H9 (cell line): Measurements from ENCODE around the gene CD320. TPM values are rescaled to one million over a fixed set of nuclear protein-coding genes. Genes with fewer than 3 reads are reported as not detected.

Source experiments
- DNase-seq: peaks from one replicate; pipeline ENCODE4 v3.0.0-alpha.2; 2017
- H2AFZ ChIP-seq: one replicate; pipeline ENCODE4 v1.6.1; 2013; ENCODE audit warnings: mild to moderate bottlenecking, low read length, control low read depth, moderate library complexity
- H2AK5ac ChIP-seq: 2 replicates; pipeline ENCODE4 v1.6.1; 2013; ENCODE audit warnings: low read length, control low read depth, mixed read lengths; ENCODE audit not compliant: insufficient read length
- H2BK120ac ChIP-seq: one replicate; pipeline ENCODE4 v1.6.1; 2013; ENCODE audit warnings: low read depth, mild to moderate bottlenecking, low read length, control low read depth, inconsistent platforms; ENCODE audit not compliant: poor library complexity, severe bottlenecking
- H2BK12ac ChIP-seq: 2 replicates; pipeline ENCODE4 v1.6.1; 2013; ENCODE audit warnings: low read length, control low read depth, mixed read lengths, low read depth; ENCODE audit not compliant: insufficient read length
- H2BK15ac ChIP-seq: 2 replicates; pipeline ENCODE4 v1.6.1; 2013; ENCODE audit warnings: low read depth, low read length, control low read depth
- H2BK20ac ChIP-seq: one replicate; pipeline ENCODE4 v1.6.1; 2013; ENCODE audit warnings: low read depth, mild to moderate bottlenecking, low read length, control low read depth, inconsistent platforms; ENCODE audit not compliant: poor library complexity, severe bottlenecking
- H2BK5ac ChIP-seq: 2 replicates; pipeline ENCODE4 v1.6.1; 2013; ENCODE audit warnings: low read length, control low read depth, mixed read lengths; ENCODE audit not compliant: insufficient read length
- H3K14ac ChIP-seq: 2 replicates; pipeline ENCODE4 v1.6.1; 2013; ENCODE audit warnings: low read length, control low read depth; ENCODE audit not compliant: insufficient read depth
- H3K18ac ChIP-seq: 2 replicates; pipeline ENCODE4 v1.6.1; 2013; ENCODE audit warnings: low read depth, mild to moderate bottlenecking, mixed read lengths, low read length, control low read depth; ENCODE audit not compliant: insufficient read length
- H3K23ac ChIP-seq: 2 replicates; pipeline ENCODE4 v1.6.1; 2013; ENCODE audit warnings: low read length, control low read depth, mixed read lengths, low read depth; ENCODE audit not compliant: insufficient read length
- H3K23me2 ChIP-seq: 2 replicates; pipeline ENCODE4 v1.6.1; 2013; ENCODE audit warnings: low read depth, mild to moderate bottlenecking, mixed read lengths, low read length, control low read depth; ENCODE audit not compliant: insufficient read length, poor library complexity, severe bottlenecking
- H3K27ac ChIP-seq: 2 replicates; pipeline ENCODE4 v1.5.1; 2013; ENCODE audit warnings: low read length, control low read depth, mixed read lengths, low read depth; ENCODE audit not compliant: insufficient read length
- H3K27me3 ChIP-seq: 2 replicates; pipeline ENCODE4 v1.6.1; 2013; ENCODE audit warnings: low read length, control low read depth, inconsistent platforms; ENCODE audit not compliant: insufficient read depth
- H3K4ac ChIP-seq: 2 replicates; pipeline ENCODE4 v1.6.1; 2013; ENCODE audit warnings: low read depth, mild to moderate bottlenecking, control low read depth, inconsistent platforms, low read length, moderate library complexity
- H3K4me1 ChIP-seq: 2 replicates; pipeline ENCODE4 v1.6.1; 2013; ENCODE audit warnings: low read length, control low read depth, inconsistent platforms; ENCODE audit not compliant: insufficient read depth
- H3K4me2 ChIP-seq: 2 replicates; pipeline ENCODE4 v1.6.1; 2013; ENCODE audit warnings: low read length, control low read depth, mixed read lengths; ENCODE audit not compliant: insufficient read length, insufficient read depth
- H3K56ac ChIP-seq: 2 replicates; pipeline ENCODE4 v1.6.1; 2013; ENCODE audit warnings: low read depth, mild to moderate bottlenecking, mixed read lengths, low read length, control low read depth; ENCODE audit not compliant: insufficient read length
- H3K79me1 ChIP-seq: 2 replicates; pipeline ENCODE4 v1.6.1; 2013; ENCODE audit warnings: low read depth, mild to moderate bottlenecking, moderate library complexity, low read length, control low read depth, inconsistent platforms; ENCODE audit not compliant: insufficient read depth, poor library complexity, severe bottlenecking
- H3K79me2 ChIP-seq: 2 replicates; pipeline ENCODE4 v1.6.1; 2013; ENCODE audit warnings: low read length, control low read depth, inconsistent platforms; ENCODE audit not compliant: insufficient read depth
- H3K9ac ChIP-seq: 2 replicates; pipeline ENCODE4 v1.6.1; 2013; ENCODE audit warnings: low read length, control low read depth, mixed read lengths; ENCODE audit not compliant: insufficient read length; ENCODE audit errors: extremely low read depth
- H3K9me3 ChIP-seq: one replicate; pipeline ENCODE4 v1.6.1; 2013; ENCODE audit warnings: low read depth, low read length, inconsistent platforms; ENCODE audit not compliant: control insufficient read depth
- H3T11ph ChIP-seq: one replicate; pipeline ENCODE4 v1.6.1; 2013; ENCODE audit warnings: mild to moderate bottlenecking, low read length, control low read depth, inconsistent platforms
- H4K20me1 ChIP-seq: one replicate; pipeline ENCODE4 v1.6.1; 2013; ENCODE audit not compliant: control insufficient read depth, insufficient read length, insufficient read depth
- H4K5ac ChIP-seq: 2 replicates; pipeline ENCODE4 v1.6.1; 2013; ENCODE audit warnings: low read depth, mild to moderate bottlenecking, mixed read lengths, low read length, control low read depth; ENCODE audit not compliant: insufficient read length
- H4K8ac ChIP-seq: replicated peaks from 2 replicates; pipeline ENCODE4 v1.6.1; 2013; ENCODE audit warnings: low read length, control low read depth, mixed read lengths, low read depth; ENCODE audit not compliant: insufficient read length
- H4K91ac ChIP-seq: 2 replicates; pipeline ENCODE4 v1.6.1; 2013; ENCODE audit warnings: low read depth, mild to moderate bottlenecking, moderate library complexity, mixed read lengths, low read length, control low read depth; ENCODE audit not compliant: insufficient read length
- H3K27ac Mint-ChIP-seq, 3 experiments: 2 replicates in 2 of 3; 3 replicates in 1 of 3; pipeline ENCODE4 v1.8.0; 2020 to 2021; ENCODE audit warnings: mixed read lengths in 3 of 3, mild to moderate bottlenecking in 1 of 3, moderate library complexity in 1 of 3
- H3K27me3 Mint-ChIP-seq: 2 replicates; pipeline ENCODE4 v1.8.0; 2021; ENCODE audit warnings: low read depth, mild to moderate bottlenecking, moderate library complexity, mixed read lengths
- H3K36me3 Mint-ChIP-seq, 3 experiments: 2 replicates in 2 of 3; 3 replicates in 1 of 3; pipeline ENCODE4 v1.8.0; 2020 to 2021; ENCODE audit warnings: low read depth in 3 of 3, mixed read lengths in 3 of 3; ENCODE audit not compliant: insufficient read depth in 1 of 3
- H3K4me1 Mint-ChIP-seq, 2 experiments: 2 replicates each; pipeline ENCODE4 v1.8.0; 2020; ENCODE audit warnings: mixed read lengths in 2 of 2
- H3K4me3 Mint-ChIP-seq, 2 experiments: 2 replicates in 1 of 2; 3 replicates in 1 of 2; pipeline ENCODE4 v1.8.0; 2020 to 2021; ENCODE audit warnings: mild to moderate bottlenecking in 2 of 2, mixed read lengths in 2 of 2, moderate library complexity in 1 of 2
- H3K9me3 Mint-ChIP-seq, 2 experiments: 2 replicates in 1 of 2; 3 replicates in 1 of 2; pipeline ENCODE4 v1.8.0; 2020; ENCODE audit warnings: mild to moderate bottlenecking in 2 of 2, mixed read lengths in 2 of 2, moderate library complexity in 1 of 2
- WGBS: extraction: QIAGEN DNeasy Blood & Tissue Kit; methylation state at CpG from one replicate; pipeline ENCODE4 v1.1.7; 2013; ENCODE audit warnings: missing lambda C conversion rate, low lambda C conversion rate, mixed read lengths; ENCODE audit not compliant: insufficient read length; ENCODE audit errors: extremely low coverage; 5-methylcytosine and 5-hydroxymethylcytosine counted together
- total RNA-seq: library from RNA; stranded (reverse); gene quantifications from 2 replicates; pipeline ENCODE4 v1.2.1, GENCODE V29; 2021
- TF ChIP-seq, protein P1 (sequence below): fragments of 200-600 bp; sonication (generic); conservative IDR thresholded peaks from 3 replicates; pipeline ENCODE4 v1.8.0; 2021; ENCODE audit warnings: antibody characterized with exemption, mild to moderate bottlenecking

The CD320 gene
- total RNA-seq, 1 experiment from 2014 or later, result 72.1 TPM

DNA sequence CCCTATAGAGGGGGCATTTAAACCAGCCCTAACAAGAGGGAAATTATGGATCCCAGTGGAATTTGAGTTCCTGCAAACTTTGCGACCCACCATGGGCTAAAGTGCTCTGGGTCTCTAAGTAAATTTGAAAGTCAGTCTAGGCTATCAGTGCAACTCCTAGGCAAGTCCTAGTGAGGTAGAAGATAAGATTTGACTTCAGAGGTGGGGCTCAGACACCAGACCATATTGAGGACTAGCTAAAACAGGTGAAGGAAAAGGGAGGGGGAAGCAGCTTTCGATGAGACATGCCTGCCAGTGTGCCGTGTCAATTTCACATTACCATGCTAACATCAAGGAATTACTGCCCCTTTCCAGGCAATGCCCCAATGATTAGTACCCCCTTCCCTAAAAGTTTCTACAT lies 38.4 kb downstream of the CD320 start:
- no peak overlapping the region for H3K27ac Mint-ChIP-seq
- TF ChIP-seq, protein P1, sequence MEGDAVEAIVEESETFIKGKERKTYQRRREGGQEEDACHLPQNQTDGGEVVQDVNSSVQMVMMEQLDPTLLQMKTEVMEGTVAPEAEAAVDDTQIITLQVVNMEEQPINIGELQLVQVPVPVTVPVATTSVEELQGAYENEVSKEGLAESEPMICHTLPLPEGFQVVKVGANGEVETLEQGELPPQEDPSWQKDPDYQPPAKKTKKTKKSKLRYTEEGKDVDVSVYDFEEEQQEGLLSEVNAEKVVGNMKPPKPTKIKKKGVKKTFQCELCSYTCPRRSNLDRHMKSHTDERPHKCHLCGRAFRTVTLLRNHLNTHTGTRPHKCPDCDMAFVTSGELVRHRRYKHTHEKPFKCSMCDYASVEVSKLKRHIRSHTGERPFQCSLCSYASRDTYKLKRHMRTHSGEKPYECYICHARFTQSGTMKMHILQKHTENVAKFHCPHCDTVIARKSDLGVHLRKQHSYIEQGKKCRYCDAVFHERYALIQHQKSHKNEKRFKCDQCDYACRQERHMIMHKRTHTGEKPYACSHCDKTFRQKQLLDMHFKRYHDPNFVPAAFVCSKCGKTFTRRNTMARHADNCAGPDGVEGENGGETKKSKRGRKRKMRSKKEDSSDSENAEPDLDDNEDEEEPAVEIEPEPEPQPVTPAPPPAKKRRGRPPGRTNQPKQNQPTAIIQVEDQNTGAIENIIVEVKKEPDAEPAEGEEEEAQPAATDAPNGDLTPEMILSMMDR, result no peak
- Histone ChIP-seq H3K27ac (no peak overlapping the region), H4K91ac (no peak overlapping the region), H2BK120ac (no peak overlapping the region), H3K4me2 (no peak overlapping the region), H2AK5ac (no peak overlapping the region), H3K79me2 (no peaks in the 10 kb centered on the region), H4K20me1 (no peaks in the 10 kb centered on the region), H2AFZ (no peak overlapping the region), H3K4ac (no peak overlapping the region), H2BK5ac (no peak overlapping the region), H3K18ac (no peak overlapping the region), H3K9me3 (no peaks in the 10 kb centered on the region), H3K9ac (no peak overlapping the region), H3K79me1 (no peaks in the 10 kb centered on the region), H2BK20ac (no peak overlapping the region), H3K56ac (no peak overlapping the region), H3K4me1 (no peaks in the 10 kb centered on the region), H3K14ac (no peak overlapping the region), H4K5ac (no peak overlapping the region), H2BK15ac (no peak overlapping the region), H3K27me3 (no peaks in the 10 kb centered on the region), H3K23me2 (peaks cover 2% of the 10 kb centered on the region), H3K23ac (no peak overlapping the region), H2BK12ac (no peak overlapping the region), H3T11ph (no peak overlapping the region), H4K8ac (no peak overlapping the region)
- peaks cover 12% of the 10 kb centered on the region in 2 experiments for H3K4me1 Mint-ChIP-seq
- peaks cover 0 to 3% of the 10 kb centered on the region in 2 experiments; a peak in 1 of 5 replicates for H3K9me3 Mint-ChIP-seq
- 0 out of 7 replicates have a peak, but pooled peaks cover 0 to 5% (median 0%) of the 10 kb centered on the region in 3 experiments for H3K36me3 Mint-ChIP-seq
- peaks cover 6% of the 10 kb centered on the region for H3K27me3 Mint-ChIP-seq
- H3K4me3 Mint-ChIP-seq, result no peak overlapping the region; a peak in 1 of 5 replicates
- no CpG with 5 or more reads among the region's 3 CpGs for WGBS
- no peak for DNase-seq
